ELR (cell line): ENCODE results near the gene MYH3.
A peak's percentile ranks its signal among the peaks of the same experiment; 100 is the strongest.
"Not testable (repeated sequence)": the region's sequence is repeated elsewhere in the genome, so short reads cannot be mapped to it uniquely, and the experiment has no call there.

Experiments used
- DNase-seq: peaks from one replicate; pipeline ENCODE4 v3.0.0-alpha.2; 2015; ENCODE audit warnings: low read depth

Gene MYH3

DNA sequence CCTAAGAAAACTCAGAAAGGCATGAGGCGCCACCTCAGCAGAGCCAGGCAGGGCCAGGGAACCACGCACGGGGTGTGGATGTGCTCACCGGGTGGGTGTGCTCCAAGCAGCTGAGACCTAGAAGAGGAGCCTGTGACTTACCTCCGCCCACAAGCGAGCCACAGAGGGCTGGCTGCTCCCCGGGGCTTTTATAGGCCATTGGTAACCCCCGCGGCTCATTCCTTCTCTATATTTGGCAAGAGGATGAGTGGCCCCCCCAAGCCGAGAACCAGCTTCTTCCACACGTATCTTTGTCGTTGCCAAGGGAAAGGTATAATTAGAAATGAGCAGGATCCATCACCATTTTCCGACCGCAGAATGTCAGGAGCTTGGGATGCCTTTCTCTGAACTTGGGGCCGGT is at the start of gene MYH3:
TSS of gene MYH3 (minus strand) at position 162 of the 400 bp plus-strand sequence. CDS start 2,245 bp downstream, outside the sequence.
- DNase-seq, result no peak

- DNase-seq, result no peak
Observed at GRCh38 chr17:10705727-10706126, 48.6 kb upstream of the MYH3 start.

DNA sequence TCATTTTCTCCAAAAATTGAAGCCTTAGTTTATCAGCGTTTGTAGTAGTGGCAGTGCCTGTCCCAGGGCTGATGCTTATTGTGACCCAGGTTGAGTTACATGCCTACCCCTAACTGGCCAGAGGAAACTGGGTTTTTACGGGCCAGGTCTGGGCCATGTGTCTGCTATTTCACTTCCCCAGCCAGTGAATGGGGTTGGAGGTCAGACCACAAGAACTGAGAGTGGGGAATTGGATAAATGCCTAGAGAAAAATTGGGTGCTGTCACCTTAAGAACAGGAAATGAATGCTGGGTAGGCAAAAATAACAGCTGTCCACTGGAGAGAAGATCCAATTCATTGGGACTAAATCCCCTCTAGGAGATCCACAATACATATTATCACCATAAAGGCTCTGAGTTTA is 45.5 kb upstream of the MYH3 start:
- DNase-seq, result peak; percentile 59

- DNase-seq, result peak; percentile 16
Observed at GRCh38 chr17:10699856-10700255, 42.7 kb upstream of the MYH3 start.

DNA sequence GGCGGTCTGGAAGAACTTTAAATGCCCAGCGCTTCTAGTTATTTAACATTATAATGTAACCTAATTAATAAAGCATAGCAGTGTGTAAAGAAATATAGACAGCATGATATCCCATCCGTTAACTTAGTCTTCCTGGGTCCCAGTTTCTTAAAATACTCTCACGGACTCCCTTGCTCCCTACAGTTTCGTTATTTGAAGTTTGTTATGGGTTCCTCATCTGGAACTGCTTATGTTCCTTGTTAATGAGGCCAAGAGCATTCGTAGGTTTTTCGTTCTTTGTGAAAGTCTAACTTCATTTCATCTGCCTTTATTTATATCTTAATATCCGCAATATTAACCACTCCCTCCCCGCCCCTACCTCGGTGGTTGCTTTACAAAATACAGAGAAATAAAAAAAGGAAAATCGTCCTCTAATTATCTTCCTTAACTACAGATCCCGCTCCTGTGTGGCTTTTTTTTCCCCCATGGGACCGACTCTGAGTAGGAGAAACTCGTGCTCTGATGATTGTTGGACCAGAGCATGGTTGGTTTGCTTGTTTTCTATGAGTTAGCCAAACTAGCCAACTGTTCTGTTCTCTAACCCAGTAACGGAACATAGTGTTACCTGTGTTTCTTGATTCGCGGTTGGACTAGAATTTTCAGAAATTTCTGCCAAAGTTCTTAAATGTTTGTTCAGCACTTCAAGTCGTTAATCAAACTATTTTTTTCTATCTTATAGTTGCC is 41.1 kb upstream of the MYH3 start:
- DNase-seq, result peak; percentile 52

GRCh38 chr17:10697092-10698081 is 40.3 kb upstream of the MYH3 start, which contains the start of the genes ADPRM and SCO1:
Gene ADPRM (plus strand): TSS chr17:10697594. CDS start chr17:10704927, 7,333 bp downstream.
Gene SCO1 (minus strand): TSS chr17:10697533. CDS start chr17:10697507, 26 bp downstream.
- peak; percentile 97 for DNase-seq

- DNase-seq, result not testable (repeated sequence)
Observed at GRCh38 chr17:10695875-10696407, 38.8 kb upstream of the MYH3 start.

DNA sequence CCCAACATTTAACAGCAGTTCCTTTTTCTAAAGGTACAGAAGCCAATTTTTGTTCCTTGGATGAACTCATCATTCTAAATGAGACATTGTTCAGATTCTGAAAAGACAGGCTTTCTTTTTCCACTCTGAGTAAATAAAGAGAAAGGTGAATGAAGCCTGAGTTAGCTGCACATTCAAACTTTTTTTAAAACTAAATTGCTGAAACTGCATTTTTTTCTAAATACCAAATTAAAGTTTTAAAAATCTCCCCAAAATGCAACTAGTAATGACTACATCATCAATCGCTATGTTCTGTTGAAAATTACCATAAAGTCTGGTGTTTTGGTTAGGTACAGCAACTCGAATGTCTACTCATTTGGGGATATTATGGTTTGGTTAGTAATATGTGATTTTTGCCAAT is 30.4 kb upstream of the MYH3 start:
- DNase-seq, result no peak

DNA sequence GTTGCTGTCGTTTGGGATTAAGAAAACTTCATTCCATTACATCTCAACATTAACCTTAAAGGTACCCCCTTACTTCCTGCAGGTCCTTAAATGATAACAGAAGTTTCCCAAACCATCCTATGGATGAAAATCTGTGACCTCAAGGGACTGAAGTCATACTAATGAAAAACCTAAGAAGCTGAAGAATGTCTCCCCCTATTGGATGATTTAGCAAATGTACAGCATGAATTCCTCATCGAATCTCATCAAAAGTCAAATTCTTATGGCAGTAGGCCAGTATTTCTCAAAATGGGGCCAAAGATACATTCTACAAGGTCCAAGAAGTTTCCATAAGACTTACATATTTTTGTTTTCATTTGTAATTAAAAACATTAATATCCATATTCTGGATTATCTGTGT is 26.7 kb upstream of the MYH3 start:
- peak; percentile 59 for DNase-seq

DNA sequence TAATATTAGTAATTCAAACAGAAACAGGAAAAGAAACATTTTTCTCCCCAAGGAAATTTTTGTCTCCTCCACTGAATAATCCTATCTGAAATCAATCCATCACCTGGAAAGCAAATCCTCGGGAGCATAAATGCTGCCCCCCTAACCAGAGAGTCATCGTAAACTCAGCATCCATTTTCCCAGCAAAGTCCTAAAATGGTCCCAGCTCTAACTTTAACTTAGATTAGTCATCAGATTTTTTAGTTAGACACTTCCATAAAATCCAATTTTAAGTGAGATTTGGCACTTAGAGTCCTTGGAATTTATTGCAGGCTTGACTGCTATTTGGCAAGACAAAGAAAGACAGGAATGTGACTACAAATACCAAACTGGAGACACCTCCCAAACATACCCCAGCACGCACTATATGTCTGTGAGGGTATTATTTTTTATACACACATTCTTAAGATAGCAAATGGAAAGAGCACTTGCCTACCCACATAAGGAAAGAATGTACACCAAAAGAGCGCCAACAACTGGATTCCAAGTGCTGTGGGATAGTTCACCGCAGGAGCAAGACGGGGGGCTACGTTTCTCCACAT is 24.8 kb upstream of the MYH3 start:
- DNase-seq, result no peak

DNA sequence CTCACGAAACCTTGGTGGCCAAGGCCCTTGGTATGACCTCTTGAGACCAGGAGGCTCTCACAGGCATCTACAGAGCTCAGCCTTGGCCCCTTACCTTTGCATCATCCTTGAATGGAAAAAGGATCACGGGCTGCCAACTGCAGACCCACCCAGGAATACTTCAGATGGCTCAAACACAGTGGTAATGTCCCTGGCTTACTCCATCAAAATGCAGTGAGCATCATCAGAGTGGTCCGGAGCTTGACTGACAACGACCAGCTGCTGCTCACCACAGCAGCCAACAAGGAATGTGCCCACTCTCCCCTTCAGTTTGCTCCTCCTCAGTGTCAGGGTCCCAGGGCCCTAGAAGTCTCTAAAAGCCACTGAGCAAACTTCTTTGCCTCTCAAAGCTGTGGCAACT is 17.6 kb upstream of the MYH3 start:
- no peak for DNase-seq

- no peak for DNase-seq
Observed at GRCh38 chr17:10673312-10673711, 16.2 kb upstream of the MYH3 start.

GRCh38 chr17:10668775-10669174 is 11.7 kb upstream of the MYH3 start:
- DNase-seq, result peak; percentile 39

GRCh38 chr17:10666906-10667305 is 9.8 kb upstream of the MYH3 start:
- DNase-seq, result no peak

DNA sequence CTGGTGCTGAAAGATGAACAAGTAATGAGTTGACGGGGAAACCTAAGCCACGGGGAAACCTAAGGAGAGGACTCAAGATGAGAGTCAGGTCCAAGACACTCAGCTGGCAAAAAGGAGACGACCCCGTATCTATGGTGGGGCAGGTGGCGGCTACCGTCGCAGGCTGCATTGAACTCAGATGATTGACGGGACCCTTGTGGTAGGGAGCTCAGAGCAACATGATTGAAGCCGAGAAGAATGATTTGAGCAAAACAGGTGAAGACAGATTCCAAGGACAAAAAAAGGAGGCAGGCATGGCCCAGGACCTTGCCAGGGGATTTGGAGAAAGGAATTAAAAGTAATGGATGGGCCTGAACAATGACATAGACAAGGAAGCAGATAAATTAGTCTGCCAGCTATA is 7.5 kb upstream of the MYH3 start:
- DNase-seq, result no peak

- no peak for DNase-seq
Observed at GRCh38 chr17:10663231-10663630, 6.1 kb upstream of the MYH3 start.

DNA sequence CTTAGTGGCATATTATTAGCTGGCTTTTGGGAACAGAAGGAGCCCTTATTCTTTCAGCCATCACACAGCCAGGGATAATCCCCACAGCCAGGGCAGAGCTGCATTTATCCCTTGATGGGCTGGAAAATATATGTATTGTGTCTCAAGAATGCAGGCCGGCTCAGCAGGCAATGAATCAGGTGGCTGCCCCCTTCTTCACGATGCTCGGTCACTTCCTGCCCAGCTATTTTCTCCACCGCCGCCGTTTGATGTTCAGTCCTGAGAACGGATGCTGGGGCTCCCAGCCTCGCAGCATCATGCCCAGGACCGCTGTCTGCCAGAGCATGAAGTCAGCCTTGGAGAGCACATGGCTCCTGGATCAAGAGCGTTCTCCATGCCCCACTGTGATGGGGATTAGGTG is 4.3 kb upstream of the MYH3 start:
- no peak for DNase-seq

DNA sequence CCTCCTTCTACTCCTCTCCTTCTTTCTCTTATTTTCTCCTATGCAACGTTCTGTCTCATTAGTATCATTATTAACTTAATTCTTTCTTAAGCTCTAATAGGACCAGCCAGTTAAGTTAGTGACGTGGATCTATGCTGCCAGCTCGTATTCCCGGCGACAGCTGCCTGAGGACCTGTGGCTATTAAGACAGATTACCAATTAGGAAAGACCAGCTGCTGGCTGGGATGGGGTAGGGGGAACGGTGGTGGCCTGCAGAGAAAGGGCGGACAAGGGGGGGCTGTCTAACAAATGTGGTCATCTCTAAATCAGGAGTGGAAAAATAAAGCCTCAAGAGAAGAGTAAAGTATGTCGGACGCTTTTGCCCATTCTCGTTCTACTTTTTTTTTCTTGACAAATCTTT is 770 bp upstream of the MYH3 start:
- no peak for DNase-seq

- no peak for DNase-seq
Observed at GRCh38 chr17:10653987-10654386, 3.1 kb downstream of the MYH3 start.

DNA sequence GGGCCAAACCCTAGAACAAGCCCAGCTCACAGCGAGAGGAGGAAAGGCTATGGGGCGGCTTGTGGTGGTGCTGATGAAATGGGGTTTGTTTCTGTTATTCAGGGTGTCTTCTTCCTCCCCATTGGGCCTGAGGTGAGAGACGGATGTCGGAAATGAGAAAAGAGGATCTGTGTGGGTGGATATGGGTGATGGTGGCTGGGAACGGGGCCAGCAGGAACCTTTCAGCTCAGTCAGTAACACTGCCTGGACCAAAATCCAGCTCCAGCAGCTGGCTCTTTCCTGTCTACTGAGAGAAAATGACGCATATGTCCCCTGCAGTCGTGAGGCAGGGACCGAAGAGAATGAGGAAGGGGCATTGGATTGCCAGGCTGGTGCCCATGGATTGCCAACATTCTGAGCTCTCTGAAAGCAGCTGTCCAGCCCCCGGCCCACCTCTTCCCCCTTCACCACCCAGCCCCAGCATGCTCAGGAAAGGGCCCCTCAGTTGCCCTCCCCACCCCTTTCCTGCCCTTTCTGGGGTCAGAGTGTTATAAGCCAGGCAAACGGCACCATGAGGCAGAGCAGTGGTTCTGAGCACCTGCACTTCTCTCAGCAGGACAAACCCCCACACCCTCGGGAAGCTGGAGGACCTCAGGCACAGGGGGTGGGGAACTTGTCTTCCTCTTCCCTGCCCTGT is 4.0 kb downstream of the MYH3 start:
- no peak for DNase-seq

DNA sequence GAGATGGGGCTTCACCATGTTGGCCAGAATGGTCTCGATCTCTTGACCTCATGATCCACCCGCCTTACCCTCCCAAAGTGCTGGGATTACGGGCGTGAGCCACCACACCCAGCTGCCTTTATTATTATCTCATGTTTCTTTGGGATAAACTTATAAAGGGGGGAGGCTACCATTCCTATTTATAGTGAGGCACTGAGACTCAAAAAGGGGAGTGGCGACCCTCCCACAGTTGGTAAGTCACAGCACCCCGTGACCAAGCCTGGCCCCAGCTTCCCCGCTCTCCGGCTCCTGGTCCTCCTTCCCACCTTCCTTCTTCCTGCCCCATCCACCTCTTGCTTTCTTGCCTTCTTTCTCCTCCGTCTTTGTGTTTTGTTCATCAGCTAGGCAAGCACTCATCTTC is 5.2 kb downstream of the MYH3 start:
- no peak for DNase-seq

GRCh38 chr17:10649602-10650001 is 7.5 kb downstream of the MYH3 start:
- DNase-seq, result no peak
